Activated naive CD8-positive, alpha-beta T cell treated with anti-CD3 and anti-CD28 coated beads, Interleukin-2, amount 50 U/mL, for 24 hours (primary cell): ENCODE measurements around the gene PRDM1.
A peak's percentile ranks its signal among the peaks of the same experiment; 100 is the strongest.

Experiments
- ATAC-seq: fragments of 150-1000 bp; cut with Tn5 transposase; one replicate; pipeline ENCODE4 v1.10.0; 2021
- DNase-seq: peaks from one replicate; pipeline ENCODE4 v3.0.0; 2021
- H3K27ac Mint-ChIP-seq: one replicate; pipeline ENCODE4 v1.8.0; 2021; ENCODE audit warnings: mild to moderate bottlenecking, mixed read lengths
- H3K27me3 Mint-ChIP-seq: one replicate; pipeline ENCODE4 v1.8.0; 2021; ENCODE audit warnings: mixed read lengths
- H3K36me3 Mint-ChIP-seq: one replicate; pipeline ENCODE4 v1.8.0; 2021; ENCODE audit warnings: low read depth, mixed read lengths
- H3K4me1 Mint-ChIP-seq: one replicate; pipeline ENCODE4 v1.8.0; 2021; ENCODE audit warnings: mixed read lengths
- H3K4me3 Mint-ChIP-seq: one replicate; pipeline ENCODE4 v1.8.0; 2021; ENCODE audit warnings: mild to moderate bottlenecking, moderate library complexity, mixed read lengths
- H3K9me3 Mint-ChIP-seq: one replicate; pipeline ENCODE4 v1.8.0; 2021; ENCODE audit warnings: mixed read lengths

Gene PRDM1

DNA sequence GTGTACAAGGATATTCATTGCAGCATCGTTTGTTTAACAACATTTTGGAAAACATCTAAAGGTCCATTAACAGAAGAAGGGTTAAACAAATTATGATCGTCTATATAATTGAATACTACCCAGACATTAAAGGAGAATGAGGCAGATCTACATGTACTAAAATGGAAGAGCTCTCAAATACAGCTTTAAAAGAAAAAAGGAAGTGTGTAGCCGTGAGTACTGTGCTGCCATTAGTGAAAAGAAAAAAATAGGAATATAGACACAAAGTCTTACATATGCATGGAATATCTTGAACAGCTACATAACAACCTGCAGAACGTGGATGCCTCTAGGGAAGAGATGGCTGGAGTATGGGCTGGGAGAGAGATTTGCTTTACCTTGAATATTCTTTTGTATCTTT, 37.9 kb downstream of the PRDM1 start:
- Mint-ChIP-seq H3K9me3 (no peaks in the 10 kb centered on the region), H3K4me1 (peaks cover 35% of the 10 kb centered on the region), H3K27ac (no peak overlapping the region), H3K27me3 (peaks cover 8% of the 10 kb centered on the region), H3K36me3 (no peaks in the 10 kb centered on the region), H3K4me3 (no peak overlapping the region)
- no peak for ATAC-seq
- DNase-seq, result no peak

DNA sequence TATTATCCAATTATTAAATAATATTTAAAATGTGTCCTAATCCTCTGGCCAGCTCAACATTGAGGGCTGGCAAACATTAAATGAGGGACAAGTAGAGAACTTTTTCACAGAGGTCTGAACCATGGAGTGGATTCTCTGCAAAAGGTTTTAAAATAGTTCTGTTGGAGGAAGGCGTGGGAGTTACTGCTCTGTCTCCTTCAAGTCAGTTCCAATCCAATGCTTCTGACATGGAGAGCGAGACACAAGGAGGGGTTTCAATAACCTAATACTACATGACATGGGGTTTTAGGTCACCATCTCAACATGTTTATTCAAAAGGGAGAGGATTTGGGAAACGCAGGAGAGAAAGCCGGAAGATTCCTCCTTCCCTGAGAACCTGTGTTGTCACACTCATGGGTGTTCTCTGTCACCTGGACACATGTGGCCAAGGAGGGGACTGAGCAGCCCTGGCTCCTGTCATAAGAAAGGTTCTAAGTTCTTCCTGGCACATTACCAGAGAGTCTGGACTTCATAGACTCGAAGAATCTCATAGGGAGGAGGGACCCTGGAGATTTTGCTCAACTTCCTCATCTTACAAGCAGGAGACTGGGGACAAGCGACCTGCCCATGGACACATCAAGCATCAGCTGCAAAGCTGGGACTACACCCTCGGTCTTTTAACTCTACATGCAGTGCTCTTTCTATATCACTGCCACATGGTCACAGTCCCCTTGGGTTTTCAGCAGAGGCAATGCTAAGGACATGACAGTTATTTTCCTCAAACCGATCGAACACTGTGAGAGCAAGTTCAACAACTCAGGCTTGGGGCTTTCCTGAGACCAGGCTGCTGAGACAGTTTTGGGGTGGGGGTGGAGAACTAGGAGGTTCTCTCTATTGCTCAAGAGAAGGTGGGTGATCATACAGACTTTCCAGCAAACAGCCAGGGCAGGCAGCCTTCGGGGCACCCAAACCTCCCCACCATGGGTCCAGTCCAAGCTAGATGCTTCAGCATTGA, 38.6 kb downstream of the PRDM1 start:
- ATAC-seq (peak; percentile 53), DNase-seq (no peak)
- peak overlapping the region; percentile 52 for H3K27ac Mint-ChIP-seq
- no peaks in the 10 kb centered on the region for H3K36me3 Mint-ChIP-seq
- H3K4me1 Mint-ChIP-seq, result peaks cover 28% of the 10 kb centered on the region
- peaks cover 8% of the 10 kb centered on the region for H3K27me3 Mint-ChIP-seq
- H3K4me3 Mint-ChIP-seq, result no peak overlapping the region
- H3K9me3 Mint-ChIP-seq, result no peaks in the 10 kb centered on the region

- peaks cover 22% of the 10 kb centered on the region for H3K4me1 Mint-ChIP-seq
- peak overlapping the region; percentile 43 for H3K4me3 Mint-ChIP-seq
- H3K27ac Mint-ChIP-seq, result peak overlapping the region; percentile 61
- ATAC-seq (peak; percentile 65), DNase-seq (no peak)
- peaks cover 8% of the 10 kb centered on the region for H3K27me3 Mint-ChIP-seq
- no peaks in the 10 kb centered on the region for H3K36me3 Mint-ChIP-seq
- H3K9me3 Mint-ChIP-seq, result no peaks in the 10 kb centered on the region
Observed at GRCh38 chr6:106125925-106126435, 39.8 kb downstream of the PRDM1 start.

- peaks cover 8% of the 10 kb centered on the region for H3K27me3 Mint-ChIP-seq
- no peak for ATAC-seq
- peaks cover 22% of the 10 kb centered on the region for H3K4me1 Mint-ChIP-seq
- H3K9me3 Mint-ChIP-seq, result no peaks in the 10 kb centered on the region
- H3K36me3 Mint-ChIP-seq, result no peaks in the 10 kb centered on the region
- H3K27ac Mint-ChIP-seq, result peak overlapping the region; percentile 61
- peak overlapping the region; percentile 43 for H3K4me3 Mint-ChIP-seq
- no peak for DNase-seq
Observed at GRCh38 chr6:106126482-106126881, 40.3 kb downstream of the PRDM1 start.

DNA sequence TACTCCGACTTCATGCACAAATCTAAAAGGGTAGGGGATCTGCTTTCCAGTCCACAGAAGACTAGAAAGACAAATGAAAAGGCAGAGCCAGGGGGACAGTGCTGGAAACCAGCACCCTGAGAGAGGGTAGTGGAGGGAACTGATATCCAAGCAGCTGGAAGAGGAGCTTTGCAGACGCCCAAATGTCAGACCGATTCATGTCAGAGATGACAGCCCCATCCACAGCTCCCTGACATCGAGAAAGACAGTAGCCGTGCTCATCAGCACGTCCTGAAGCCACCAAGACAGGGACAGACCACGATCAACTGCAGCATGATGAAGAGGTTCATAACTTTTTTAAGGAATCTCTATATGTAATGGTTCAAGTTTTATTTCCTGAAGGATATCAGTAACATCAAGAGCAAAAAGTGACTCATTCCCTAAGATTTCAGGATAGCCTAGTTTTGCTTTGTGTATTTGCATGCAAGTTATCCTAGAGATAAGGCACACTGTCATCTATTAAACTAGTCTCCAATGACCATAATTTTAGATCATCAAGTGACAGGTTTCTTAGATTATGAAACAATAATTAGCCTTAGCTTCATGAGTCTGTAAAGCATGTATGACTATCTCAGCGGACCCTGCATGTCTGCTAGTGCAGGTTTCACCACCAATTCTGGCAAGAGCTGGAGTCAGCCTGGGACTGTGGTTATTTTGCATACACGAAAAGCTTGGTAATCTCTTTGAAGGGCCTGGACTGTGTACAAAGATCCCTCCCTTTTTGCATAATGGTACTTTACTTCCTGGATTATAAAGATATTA, 43.0 kb downstream of the PRDM1 start:
- DNase-seq, result no peak
- no peak for ATAC-seq

GRCh38 chr6:106132153-106132698, 46.1 kb downstream of the PRDM1 start:
- DNase-seq (no peak), ATAC-seq (no peak)
- Mint-ChIP-seq H3K36me3 (no peaks in the 10 kb centered on the region), H3K4me3 (no peak overlapping the region), H3K27me3 (peaks cover 4% of the 10 kb centered on the region), H3K4me1 (peaks cover 12% of the 10 kb centered on the region), H3K27ac (no peak overlapping the region), H3K9me3 (no peaks in the 10 kb centered on the region)

More for the DNA sequence above, 43.0 kb downstream of the PRDM1 start:
- no peaks in the 10 kb centered on the region for H3K36me3 Mint-ChIP-seq
- peaks cover 7% of the 10 kb centered on the region for H3K27me3 Mint-ChIP-seq
- H3K27ac Mint-ChIP-seq, result no peak overlapping the region
- H3K4me3 Mint-ChIP-seq, result no peak overlapping the region
- H3K9me3 Mint-ChIP-seq, result no peaks in the 10 kb centered on the region
- peaks cover 24% of the 10 kb centered on the region for H3K4me1 Mint-ChIP-seq

DNA sequence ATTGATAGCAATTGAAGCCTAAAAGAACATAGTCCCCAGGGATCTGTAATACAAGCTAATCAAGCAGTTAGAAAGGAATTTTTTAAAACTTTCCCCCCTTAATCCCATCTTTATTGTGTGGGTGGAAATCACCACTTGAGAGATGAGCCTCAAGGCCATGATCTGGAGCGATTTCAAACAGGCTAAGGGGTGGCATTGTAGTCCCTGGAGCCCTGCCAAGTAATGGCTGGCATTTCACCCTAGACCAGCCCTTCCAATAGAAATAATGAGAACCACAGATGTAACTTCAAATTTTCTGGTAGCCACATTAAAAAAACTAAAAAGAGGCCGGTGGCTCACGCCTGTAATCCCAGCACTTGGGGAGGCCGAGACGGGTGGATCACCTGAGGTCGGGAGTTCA, 46.9 kb downstream of the PRDM1 start:
- no peaks in the 10 kb centered on the region for H3K9me3 Mint-ChIP-seq
- no peak overlapping the region for H3K4me3 Mint-ChIP-seq
- no peak for ATAC-seq
- DNase-seq, result no peak
- H3K27me3 Mint-ChIP-seq, result peaks cover 4% of the 10 kb centered on the region
- H3K27ac Mint-ChIP-seq, result no peak overlapping the region
- no peaks in the 10 kb centered on the region for H3K36me3 Mint-ChIP-seq
- H3K4me1 Mint-ChIP-seq, result peaks cover 15% of the 10 kb centered on the region

DNA sequence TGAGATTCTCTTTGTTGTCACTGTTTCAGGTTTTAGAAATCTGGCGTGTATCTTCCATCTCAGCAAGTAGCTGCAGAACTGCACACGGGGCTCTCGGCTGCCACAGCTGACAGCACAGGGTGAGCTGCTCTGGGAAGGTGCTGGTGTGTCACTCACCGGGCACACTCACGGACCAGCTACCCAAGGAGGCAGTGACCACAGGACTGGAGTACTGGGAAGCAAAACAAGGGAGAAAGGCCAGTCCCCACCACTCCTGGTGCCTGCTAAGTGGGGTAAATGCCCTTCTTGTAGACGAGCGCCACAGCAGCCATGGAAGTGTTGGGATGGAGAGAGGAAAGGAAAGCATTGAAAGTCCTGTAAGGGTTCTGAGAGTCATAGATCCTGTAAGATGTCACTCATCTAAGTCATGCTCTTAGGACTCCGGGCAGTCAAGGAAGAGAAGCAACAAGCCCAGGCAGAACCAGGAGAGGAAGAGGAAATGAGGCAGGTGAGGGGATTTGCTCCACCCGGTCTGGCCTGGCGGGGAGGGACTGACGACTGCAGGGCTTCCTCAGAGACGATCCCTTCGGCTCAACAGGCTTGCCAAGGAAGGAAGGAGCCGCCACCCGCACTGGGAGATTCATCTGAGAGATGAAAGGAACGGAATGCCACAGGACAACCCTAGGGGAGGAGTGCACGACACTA, 48.1 kb downstream of the PRDM1 start:
- DNase-seq (no peak), ATAC-seq (no peak)
- H3K4me3 Mint-ChIP-seq, result no peak overlapping the region
- H3K9me3 Mint-ChIP-seq, result no peaks in the 10 kb centered on the region
- no peak overlapping the region for H3K27ac Mint-ChIP-seq
- H3K27me3 Mint-ChIP-seq, result peaks cover 4% of the 10 kb centered on the region
- H3K36me3 Mint-ChIP-seq, result no peaks in the 10 kb centered on the region
- H3K4me1 Mint-ChIP-seq, result peaks cover 15% of the 10 kb centered on the region

DNA sequence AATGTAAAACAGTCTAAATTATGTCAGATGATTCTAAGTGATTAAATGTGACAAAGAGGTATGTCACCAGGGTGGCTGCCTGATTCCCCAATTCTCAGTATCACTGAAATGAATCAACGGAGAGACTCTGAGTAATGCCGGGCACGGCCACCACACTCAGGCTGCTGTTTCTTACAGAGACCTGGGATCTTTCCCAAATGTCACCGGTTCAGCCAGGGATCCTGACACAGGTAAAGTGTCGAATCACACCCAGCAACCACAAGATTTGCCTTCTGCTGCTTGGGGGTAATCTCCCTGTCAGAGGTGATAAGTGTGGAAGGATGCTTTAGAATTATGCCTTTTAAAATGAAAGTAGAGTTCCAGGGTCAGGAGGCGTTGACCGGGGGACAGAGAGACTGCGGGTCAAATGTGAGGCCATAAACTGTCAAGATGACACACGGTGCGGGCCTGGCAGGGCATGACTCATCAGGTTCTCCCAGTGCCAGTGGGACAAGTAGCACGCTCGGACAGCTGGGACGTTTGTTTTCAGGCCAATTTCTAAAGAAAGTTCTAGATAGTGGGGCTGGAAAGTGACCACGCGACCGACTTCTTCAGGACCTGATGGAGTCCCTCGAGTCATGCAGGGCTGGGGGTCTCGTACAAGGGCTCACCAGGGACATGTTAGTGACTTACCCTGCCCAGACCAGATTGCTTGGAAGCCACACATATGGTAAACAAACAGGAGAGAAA, 48.9 kb downstream of the PRDM1 start:
- no peak for DNase-seq
- peak; percentile 76 for ATAC-seq
- Mint-ChIP-seq H3K9me3 (no peaks in the 10 kb centered on the region), H3K36me3 (no peaks in the 10 kb centered on the region), H3K4me3 (no peak overlapping the region), H3K4me1 (peaks cover 20% of the 10 kb centered on the region), H3K27ac (no peak overlapping the region), H3K27me3 (peaks cover 4% of the 10 kb centered on the region)

GRCh38 chr6:106135911-106136571, 49.9 kb downstream of the PRDM1 start:
- Mint-ChIP-seq H3K27me3 (peaks cover 4% of the 10 kb centered on the region), H3K36me3 (no peaks in the 10 kb centered on the region), H3K9me3 (no peaks in the 10 kb centered on the region), H3K4me1 (peaks cover 29% of the 10 kb centered on the region), H3K4me3 (no peak overlapping the region), H3K27ac (no peak overlapping the region)
- DNase-seq, result no peak
- no peak for ATAC-seq

DNA sequence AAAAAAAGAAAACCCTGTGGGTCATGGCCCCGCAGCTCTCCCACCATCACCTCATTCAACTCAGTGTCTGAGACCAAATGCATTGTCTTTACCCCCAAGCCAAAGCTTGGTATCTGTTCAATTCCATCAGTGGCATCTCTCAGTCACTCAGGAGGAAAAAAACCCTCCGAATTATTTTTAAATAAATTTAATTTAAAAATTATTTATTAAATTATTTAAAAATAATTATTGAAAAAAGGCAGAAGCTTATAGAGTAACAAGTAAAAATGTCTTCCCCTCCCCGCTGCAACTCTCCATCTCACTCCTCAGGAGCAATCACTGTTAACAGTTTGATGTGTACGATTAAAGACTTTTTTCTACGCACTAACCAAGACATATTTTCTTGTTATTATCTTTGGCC, 50.7 kb downstream of the PRDM1 start:
- Mint-ChIP-seq H3K4me1 (peaks cover 37% of the 10 kb centered on the region), H3K27ac (no peak overlapping the region), H3K27me3 (peaks cover 4% of the 10 kb centered on the region), H3K4me3 (no peak overlapping the region), H3K36me3 (no peaks in the 10 kb centered on the region), H3K9me3 (no peaks in the 10 kb centered on the region)
- ATAC-seq (no peak), DNase-seq (no peak)

DNA sequence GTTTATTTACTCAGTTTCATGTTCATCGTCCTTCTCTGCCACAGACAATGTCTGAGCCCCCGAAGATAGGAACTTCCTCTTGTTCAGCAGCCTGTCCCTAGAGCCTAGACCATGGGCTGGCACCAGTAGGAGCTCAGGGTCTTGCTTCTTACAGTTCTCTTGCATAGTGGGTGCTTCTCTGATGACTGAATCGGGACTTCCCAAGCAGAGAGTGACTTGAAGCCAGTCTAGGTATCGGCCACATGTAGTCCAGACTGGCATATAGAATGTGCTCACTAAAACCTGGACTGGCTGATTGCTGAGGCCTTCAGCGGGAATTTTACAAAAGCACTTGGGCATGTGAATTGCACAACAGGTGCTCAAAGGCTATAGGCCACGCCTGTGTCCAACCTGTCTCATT, 52.0 kb downstream of the PRDM1 start:
- Mint-ChIP-seq H3K27ac (no peak overlapping the region), H3K9me3 (no peaks in the 10 kb centered on the region), H3K4me1 (peaks cover 50% of the 10 kb centered on the region), H3K36me3 (no peaks in the 10 kb centered on the region), H3K4me3 (no peak overlapping the region), H3K27me3 (peaks cover 4% of the 10 kb centered on the region)
- ATAC-seq (no peak), DNase-seq (no peak)
